A549 (cell line): ENCODE results near the gene CCDC40. TPM values are rescaled to one million over a fixed set of nuclear protein-coding genes. Genes with fewer than 3 reads are reported as not detected.

Experiments used
- ATAC-seq, 2 experiments: fragments of 200-7000 bp in 1 of 2; fragments of >200 bp in 1 of 2; cut with Nextera tagmentation in 1 of 2; cut with Tn5 transposase in 1 of 2; 3 replicates each; pipeline versions ENCODE4 v1.8.0 to v1.9.1; 2018 to 2020; ENCODE audit warnings: mild to moderate bottlenecking in 1 of 2, moderate library complexity in 1 of 2
- CTCF ChIA-PET: fragments of 300-600 bp; sonication (Branson Sonifier 250); formaldehyde crosslinking; extraction: SDS; loops from one replicate; lab custom pipeline; 2021; ENCODE audit warnings: antibody characterized with exemption, inconsistent platforms; lab: Yijun Ruan, JAX
- POLR2A ChIA-PET: fragments of 350-600 bp; formaldehyde crosslinking; extraction: SDS; loops from one replicate; lab custom pipeline; 2021; ENCODE audit warnings: antibody characterized with exemption, inconsistent platforms; lab: Yijun Ruan, JAX
- DNase-seq, 2 experiments: peaks; one replicate each; pipeline versions ENCODE4 v3.0.0 to v3.0.0-alpha.2; 2011 to 2016; ENCODE audit warnings: low read depth in 1 of 2, low spot score in 1 of 2
- FAIRE-seq: peaks from 2 replicates; lab custom pipeline; 2011; peaks lifted over from hg19 to GRCh38; lab: Jason Lieb, UNC
- H3K27ac ChIP-seq, 2 experiments: fragments of >200 bp; sonication (Bioruptor Twin); formaldehyde crosslinking; 3 replicates each; pipeline ENCODE4 v1.5.1; 2016 to 2017
- H3K4me1 ChIP-seq: fragments of >200 bp; sonication (Bioruptor Twin); formaldehyde crosslinking; 3 replicates; pipeline ENCODE4 v1.6.1; 2016
- H3K4me2 ChIP-seq: fragments of >200 bp; sonication (Bioruptor Twin); formaldehyde crosslinking; 3 replicates; pipeline ENCODE4 v1.6.1; 2016
- H3K4me3 ChIP-seq: fragments of >200 bp; sonication (Bioruptor Twin); formaldehyde crosslinking; 3 replicates; pipeline ENCODE4 v1.5.1; 2016
- H3K9me3 ChIP-seq: fragments of >200 bp; sonication (Bioruptor Twin); formaldehyde crosslinking; 3 replicates; pipeline ENCODE4 v1.6.1; 2016
- CBX2 ChIP-seq: fragments of 200-600 bp; sonication (generic); IDR thresholded peaks from 2 replicates; pipeline ENCODE4 v1.6.1; 2016; ENCODE audit warnings: low read depth, mild to moderate bottlenecking, borderline replicate concordance
- CBX8 ChIP-seq: fragments of 200-600 bp; sonication (generic); IDR thresholded peaks from 2 replicates; pipeline ENCODE4 v1.6.1; 2016
- CEBPB ChIP-seq, 2 experiments: fragments of >200 bp in 1 of 2; sonication (Bioruptor Twin) in 1 of 2; formaldehyde crosslinking in 1 of 2; IDR thresholded peaks; 2 replicates each; pipeline ENCODE4 v1.6.1; 2012 to 2016
- CHD2 ChIP-seq: fragments of 150-350 bp; IDR thresholded peaks from 2 replicates; pipeline ENCODE4 v1.6.1; 2014; ENCODE audit warnings: low read length; ENCODE audit not compliant: partially characterized antibody
- CHD4 ChIP-seq: fragments of 200-600 bp; sonication (generic); IDR thresholded peaks from 2 replicates; pipeline ENCODE4 v1.6.1; 2016; ENCODE audit warnings: antibody characterized with exemption, mild to moderate bottlenecking, borderline replicate concordance
- EHF ChIP-seq: fragments of 250-450 bp; sonication (Bioruptor Pico); IDR thresholded peaks from 2 replicates; pipeline ENCODE4 v1.5.0; 2020; ENCODE audit warnings: mild to moderate bottlenecking
- EHMT2 ChIP-seq: fragments of 200-600 bp; sonication (generic); IDR thresholded peaks from 2 replicates; pipeline ENCODE4 v1.6.1; 2016; ENCODE audit warnings: antibody characterized with exemption, low read depth, mild to moderate bottlenecking, moderate library complexity
- HEYL ChIP-seq: fragments of 250-450 bp; sonication (Bioruptor Pico); IDR thresholded peaks from 2 replicates; pipeline ENCODE4 v1.8.0; 2021; ENCODE audit warnings: mild to moderate bottlenecking, moderate library complexity
- KDM1A ChIP-seq: fragments of 200-600 bp; sonication (generic); IDR thresholded peaks from 2 replicates; pipeline ENCODE4 v1.6.1; 2016; ENCODE audit warnings: low read depth, mild to moderate bottlenecking
- MYC ChIP-seq: IDR thresholded peaks from 2 replicates; pipeline ENCODE4 v1.6.1; 2012; ENCODE audit warnings: mild to moderate bottlenecking, inconsistent platforms, low read length, improper control_type of control experiment, borderline replicate concordance
- POLR2A ChIP-seq: IDR thresholded peaks from 2 replicates; pipeline ENCODE4 v1.6.1; 2012; ENCODE audit warnings: mild to moderate bottlenecking, low read length
- RAD21 ChIP-seq, 2 experiments: fragments of >200 bp in 1 of 2; sonication (Bioruptor Twin) in 1 of 2; formaldehyde crosslinking in 1 of 2; IDR thresholded peaks in 1 of 2; conservative IDR thresholded peaks in 1 of 2; 2 replicates in 1 of 2; 3 replicates in 1 of 2; pipeline ENCODE4 v1.6.1; 2012 to 2018; ENCODE audit warnings: inconsistent platforms in 1 of 2
- SMC3 ChIP-seq: fragments of >200 bp; sonication (Bioruptor Twin); formaldehyde crosslinking; IDR thresholded peaks from 3 replicates; pipeline ENCODE4 v1.6.1; 2018; ENCODE audit warnings: inconsistent platforms
- SREBF2 ChIP-seq: fragments of 450-650 bp; IDR thresholded peaks from 2 replicates; pipeline ENCODE4 v1.6.1; 2014; ENCODE audit warnings: mild to moderate bottlenecking, moderate library complexity
- TFCP2L1 ChIP-seq: fragments of 250-450 bp; sonication (Bioruptor Pico); IDR thresholded peaks from 2 replicates; pipeline ENCODE4 v1.5.0; 2021; ENCODE audit warnings: mild to moderate bottlenecking
- ZNF302 ChIP-seq: fragments of 250-450 bp; sonication (Bioruptor Pico); IDR thresholded peaks from 2 replicates; pipeline ENCODE4 v1.9.0; 2021; ENCODE audit warnings: inconsistent platforms, mild to moderate bottlenecking, moderate library complexity
- whole genome bisulfite sequencing: methylation state at CpG from one replicate; pipeline ENCODE4 v1.1.6; 2017; ENCODE audit errors: missing lambda C conversion rate; 5-methylcytosine and 5-hydroxymethylcytosine counted together
- polyA plus RNA-seq, 4 experiments: library from polyadenylated mRNA; depleted of rRNA in 3 of 4; stranded (reverse); fragments of >200 nt; fragmentation: RNase III in 1 of 4; extraction: RNeasy Plus Mini Kit Qiagen cat#74134 plus additional on column Dnase treatment in 1 of 4; gene quantifications; 2 replicates in 3 of 4; 3 replicates in 1 of 4; pipeline ENCODE4 v1.2.3, GENCODE V29; 2011 to 2017
- TF ChIP-seq, protein P1 (sequence below): IDR thresholded peaks from 2 replicates; pipeline ENCODE4 v1.6.1; 2012
- TF ChIP-seq, protein P2 (sequence below): fragments of >200 bp; sonication (Bioruptor Twin); formaldehyde crosslinking; IDR thresholded peaks from 3 replicates; pipeline ENCODE4 v1.5.1; 2016
- TF ChIP-seq, protein P3 (sequence below): fragments of 150-350 bp; IDR thresholded peaks from 2 replicates; pipeline ENCODE4 v1.6.1; 2014; ENCODE audit warnings: low read depth, mild to moderate bottlenecking, low read length
- TF ChIP-seq, protein P4 (sequence below): IDR thresholded peaks from 2 replicates; pipeline ENCODE4 v1.6.1; 2012
- TF ChIP-seq, protein P5 (sequence below): fragments of 200-600 bp; sonication (generic); IDR thresholded peaks from 2 replicates; pipeline ENCODE4 v1.6.1; 2016; ENCODE audit warnings: antibody characterized with exemption, mild to moderate bottlenecking, moderate library complexity
- TF ChIP-seq, protein P6 (sequence below): fragments of 250-450 bp; sonication (Bioruptor Pico); IDR thresholded peaks from 2 replicates; pipeline ENCODE4 v1.5.0; 2021; ENCODE audit warnings: mild to moderate bottlenecking, moderate library complexity, borderline replicate concordance
- TF ChIP-seq, protein P7 (sequence below): fragments of >200 bp; sonication (Bioruptor Twin); formaldehyde crosslinking; IDR thresholded peaks from 3 replicates; pipeline ENCODE4 v1.6.1; 2016

CCDC40 gene
- polyA plus RNA-seq, 2 of the 4 experiments (the other 2 are of a cell fraction) = 5.9 to 11.3 TPM

DNA sequence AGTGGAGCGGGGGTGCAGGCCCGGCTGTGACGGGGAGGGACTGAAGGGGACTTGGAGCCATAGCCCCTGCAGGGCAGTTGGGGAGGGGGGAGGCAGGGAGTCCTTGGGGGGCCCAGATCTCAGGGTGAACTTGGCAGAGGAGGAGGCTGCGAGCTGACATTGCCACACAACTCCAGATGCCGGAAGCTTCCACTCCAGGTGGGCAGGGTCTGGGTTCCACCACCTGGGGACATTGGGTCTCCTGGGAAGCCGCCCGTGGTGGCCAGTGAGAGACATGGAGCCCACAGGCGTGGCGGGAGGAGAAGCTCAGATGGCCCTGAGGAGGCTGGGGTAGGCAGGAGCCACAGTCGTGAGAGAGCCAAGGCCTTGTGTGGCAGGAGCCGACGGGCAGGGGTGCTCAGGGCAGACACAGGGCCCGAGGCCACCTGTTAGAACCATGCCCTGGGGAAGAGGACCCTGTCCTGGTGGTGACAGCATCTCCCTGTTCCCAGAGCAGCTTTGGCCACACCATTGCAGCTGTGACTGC lies 46.8 kb downstream of the CCDC40 start:
- Histone ChIP-seq H3K4me2 (peak overlapping the region; percentile 75), H3K4me1 (peaks cover 7% of the 10 kb centered on the region; the same call in 2 of the 3 replicates), H3K27ac (peak overlapping the region; percentile 63 to 69; a peak in 4 of 6 replicates), H3K9me3 (no peaks in the 10 kb centered on the region), H3K4me3 (no peak overlapping the region)
- DNase-seq (no peak), FAIRE-seq (no peak), ATAC-seq (peak in 1 of 2 experiments; percentile 5; a peak in 1 of 6 replicates)
- 65% methylated on average over 12 of the region's 13 CpGs for WGBS
- POLR2A ChIA-PET = no interaction called here
- CTCF ChIA-PET = interaction anchor here (0.5 to 15.4 kb wide), 60 partner anchors 8 to 413 kb away, joined by 3 to 176 read pairs (median 5); partner anchors contain the start of gene GAA
- TF ChIP-seq TFCP2L1 (CRISPR knock-in tag) (no peak), CBX2 (no peak), POLR2A (no peak), HEYL (CRISPR knock-in tag) (no peak), EHMT2 (no peak)
- TF ChIP-seq, protein P1, sequence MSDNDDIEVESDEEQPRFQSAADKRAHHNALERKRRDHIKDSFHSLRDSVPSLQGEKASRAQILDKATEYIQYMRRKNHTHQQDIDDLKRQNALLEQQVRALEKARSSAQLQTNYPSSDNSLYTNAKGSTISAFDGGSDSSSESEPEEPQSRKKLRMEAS = no peak

DNA sequence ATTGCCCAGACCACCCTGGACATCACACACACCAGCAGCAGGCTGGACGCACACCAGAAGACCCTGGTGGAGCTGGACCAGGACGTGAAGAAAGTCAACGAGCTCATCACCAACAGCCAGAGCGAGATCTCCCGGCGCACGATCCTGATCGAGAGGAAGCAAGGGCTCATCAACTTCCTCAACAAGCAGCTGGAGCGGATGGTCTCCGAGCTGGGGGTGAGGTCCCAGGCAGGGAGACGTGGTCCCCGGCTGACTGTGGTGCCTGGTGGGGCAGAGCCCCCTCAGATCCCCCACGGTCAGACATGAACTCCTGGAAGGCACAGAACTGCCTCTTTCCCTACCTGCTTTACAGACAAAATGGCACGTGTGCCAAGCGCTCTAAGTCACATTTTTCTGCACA lies 48.3 kb downstream of the CCDC40 start:
- FAIRE-seq (no peak), ATAC-seq (no peak), DNase-seq (no peak)
- no peak for TF ChIP-seq SREBF2
- no peak for TF ChIP-seq SMC3
- no peak for TF ChIP-seq EHF (CRISPR knock-in tag)
- TF ChIP-seq, protein P2, sequence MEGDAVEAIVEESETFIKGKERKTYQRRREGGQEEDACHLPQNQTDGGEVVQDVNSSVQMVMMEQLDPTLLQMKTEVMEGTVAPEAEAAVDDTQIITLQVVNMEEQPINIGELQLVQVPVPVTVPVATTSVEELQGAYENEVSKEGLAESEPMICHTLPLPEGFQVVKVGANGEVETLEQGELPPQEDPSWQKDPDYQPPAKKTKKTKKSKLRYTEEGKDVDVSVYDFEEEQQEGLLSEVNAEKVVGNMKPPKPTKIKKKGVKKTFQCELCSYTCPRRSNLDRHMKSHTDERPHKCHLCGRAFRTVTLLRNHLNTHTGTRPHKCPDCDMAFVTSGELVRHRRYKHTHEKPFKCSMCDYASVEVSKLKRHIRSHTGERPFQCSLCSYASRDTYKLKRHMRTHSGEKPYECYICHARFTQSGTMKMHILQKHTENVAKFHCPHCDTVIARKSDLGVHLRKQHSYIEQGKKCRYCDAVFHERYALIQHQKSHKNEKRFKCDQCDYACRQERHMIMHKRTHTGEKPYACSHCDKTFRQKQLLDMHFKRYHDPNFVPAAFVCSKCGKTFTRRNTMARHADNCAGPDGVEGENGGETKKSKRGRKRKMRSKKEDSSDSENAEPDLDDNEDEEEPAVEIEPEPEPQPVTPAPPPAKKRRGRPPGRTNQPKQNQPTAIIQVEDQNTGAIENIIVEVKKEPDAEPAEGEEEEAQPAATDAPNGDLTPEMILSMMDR = no peak
- TF ChIP-seq CEBPB (IDR thresholded peaks at IDR 0.05) = no peak
- TF ChIP-seq CBX8 = no peak
- TF ChIP-seq KDM1A = no peak
- TF ChIP-seq RAD21 (conservative IDR thresholded peaks at IDR 0.05 in 1 of 2, IDR thresholded peaks at IDR 0.05 in 1 of 2) = no peak
- TF ChIP-seq, protein P3, sequence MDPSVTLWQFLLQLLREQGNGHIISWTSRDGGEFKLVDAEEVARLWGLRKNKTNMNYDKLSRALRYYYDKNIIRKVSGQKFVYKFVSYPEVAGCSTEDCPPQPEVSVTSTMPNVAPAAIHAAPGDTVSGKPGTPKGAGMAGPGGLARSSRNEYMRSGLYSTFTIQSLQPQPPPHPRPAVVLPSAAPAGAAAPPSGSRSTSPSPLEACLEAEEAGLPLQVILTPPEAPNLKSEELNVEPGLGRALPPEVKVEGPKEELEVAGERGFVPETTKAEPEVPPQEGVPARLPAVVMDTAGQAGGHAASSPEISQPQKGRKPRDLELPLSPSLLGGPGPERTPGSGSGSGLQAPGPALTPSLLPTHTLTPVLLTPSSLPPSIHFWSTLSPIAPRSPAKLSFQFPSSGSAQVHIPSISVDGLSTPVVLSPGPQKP = no peak
- TF ChIP-seq, protein P4, sequence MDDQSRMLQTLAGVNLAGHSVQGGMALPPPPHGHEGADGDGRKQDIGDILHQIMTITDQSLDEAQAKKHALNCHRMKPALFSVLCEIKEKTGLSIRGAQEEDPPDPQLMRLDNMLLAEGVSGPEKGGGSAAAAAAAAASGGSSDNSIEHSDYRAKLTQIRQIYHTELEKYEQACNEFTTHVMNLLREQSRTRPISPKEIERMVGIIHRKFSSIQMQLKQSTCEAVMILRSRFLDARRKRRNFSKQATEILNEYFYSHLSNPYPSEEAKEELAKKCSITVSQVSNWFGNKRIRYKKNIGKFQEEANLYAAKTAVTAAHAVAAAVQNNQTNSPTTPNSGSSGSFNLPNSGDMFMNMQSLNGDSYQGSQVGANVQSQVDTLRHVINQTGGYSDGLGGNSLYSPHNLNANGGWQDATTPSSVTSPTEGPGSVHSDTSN = no peak
- no peak for TF ChIP-seq CHD4
- TF ChIP-seq CBX2 = no peak
- TF ChIP-seq, protein P5, sequence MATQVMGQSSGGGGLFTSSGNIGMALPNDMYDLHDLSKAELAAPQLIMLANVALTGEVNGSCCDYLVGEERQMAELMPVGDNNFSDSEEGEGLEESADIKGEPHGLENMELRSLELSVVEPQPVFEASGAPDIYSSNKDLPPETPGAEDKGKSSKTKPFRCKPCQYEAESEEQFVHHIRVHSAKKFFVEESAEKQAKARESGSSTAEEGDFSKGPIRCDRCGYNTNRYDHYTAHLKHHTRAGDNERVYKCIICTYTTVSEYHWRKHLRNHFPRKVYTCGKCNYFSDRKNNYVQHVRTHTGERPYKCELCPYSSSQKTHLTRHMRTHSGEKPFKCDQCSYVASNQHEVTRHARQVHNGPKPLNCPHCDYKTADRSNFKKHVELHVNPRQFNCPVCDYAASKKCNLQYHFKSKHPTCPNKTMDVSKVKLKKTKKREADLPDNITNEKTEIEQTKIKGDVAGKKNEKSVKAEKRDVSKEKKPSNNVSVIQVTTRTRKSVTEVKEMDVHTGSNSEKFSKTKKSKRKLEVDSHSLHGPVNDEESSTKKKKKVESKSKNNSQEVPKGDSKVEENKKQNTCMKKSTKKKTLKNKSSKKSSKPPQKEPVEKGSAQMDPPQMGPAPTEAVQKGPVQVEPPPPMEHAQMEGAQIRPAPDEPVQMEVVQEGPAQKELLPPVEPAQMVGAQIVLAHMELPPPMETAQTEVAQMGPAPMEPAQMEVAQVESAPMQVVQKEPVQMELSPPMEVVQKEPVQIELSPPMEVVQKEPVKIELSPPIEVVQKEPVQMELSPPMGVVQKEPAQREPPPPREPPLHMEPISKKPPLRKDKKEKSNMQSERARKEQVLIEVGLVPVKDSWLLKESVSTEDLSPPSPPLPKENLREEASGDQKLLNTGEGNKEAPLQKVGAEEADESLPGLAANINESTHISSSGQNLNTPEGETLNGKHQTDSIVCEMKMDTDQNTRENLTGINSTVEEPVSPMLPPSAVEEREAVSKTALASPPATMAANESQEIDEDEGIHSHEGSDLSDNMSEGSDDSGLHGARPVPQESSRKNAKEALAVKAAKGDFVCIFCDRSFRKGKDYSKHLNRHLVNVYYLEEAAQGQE = no peak
- TF ChIP-seq ZNF302 (CRISPR knock-in tag) = no peak
- no peak for TF ChIP-seq MYC
- no peak for TF ChIP-seq CHD2
- TF ChIP-seq, protein P6, sequence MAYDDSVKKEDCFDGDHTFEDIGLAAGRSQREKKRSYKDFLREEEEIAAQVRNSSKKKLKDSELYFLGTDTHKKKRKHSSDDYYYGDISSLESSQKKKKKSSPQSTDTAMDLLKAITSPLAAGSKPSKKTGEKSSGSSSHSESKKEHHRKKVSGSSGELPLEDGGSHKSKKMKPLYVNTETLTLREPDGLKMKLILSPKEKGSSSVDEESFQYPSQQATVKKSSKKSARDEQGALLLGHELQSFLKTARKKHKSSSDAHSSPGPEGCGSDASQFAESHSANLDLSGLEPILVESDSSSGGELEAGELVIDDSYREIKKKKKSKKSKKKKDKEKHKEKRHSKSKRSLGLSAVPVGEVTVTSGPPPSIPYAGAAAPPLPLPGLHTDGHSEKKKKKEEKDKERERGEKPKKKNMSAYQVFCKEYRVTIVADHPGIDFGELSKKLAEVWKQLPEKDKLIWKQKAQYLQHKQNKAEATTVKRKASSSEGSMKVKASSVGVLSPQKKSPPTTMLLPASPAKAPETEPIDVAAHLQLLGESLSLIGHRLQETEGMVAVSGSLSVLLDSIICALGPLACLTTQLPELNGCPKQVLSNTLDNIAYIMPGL (CRISPR knock-in tag) = no peak
- TF ChIP-seq, protein P1 = no peak
- TF ChIP-seq, protein P7, sequence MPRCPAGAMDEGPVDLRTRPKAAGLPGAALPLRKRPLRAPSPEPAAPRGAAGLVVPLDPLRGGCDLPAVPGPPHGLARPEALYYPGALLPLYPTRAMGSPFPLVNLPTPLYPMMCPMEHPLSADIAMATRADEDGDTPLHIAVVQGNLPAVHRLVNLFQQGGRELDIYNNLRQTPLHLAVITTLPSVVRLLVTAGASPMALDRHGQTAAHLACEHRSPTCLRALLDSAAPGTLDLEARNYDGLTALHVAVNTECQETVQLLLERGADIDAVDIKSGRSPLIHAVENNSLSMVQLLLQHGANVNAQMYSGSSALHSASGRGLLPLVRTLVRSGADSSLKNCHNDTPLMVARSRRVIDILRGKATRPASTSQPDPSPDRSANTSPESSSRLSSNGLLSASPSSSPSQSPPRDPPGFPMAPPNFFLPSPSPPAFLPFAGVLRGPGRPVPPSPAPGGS = no peak
- TF ChIP-seq EHMT2 = no peak
- no peak overlapping the region for H3K27ac ChIP-seq
- POLR2A ChIA-PET = no interaction called here
- peaks cover 7% of the 10 kb centered on the region; the same call in 2 of the 3 replicates for H3K4me1 ChIP-seq
- no peaks in the 10 kb centered on the region for H3K9me3 ChIP-seq
- no peak overlapping the region for H3K4me2 ChIP-seq
- CTCF ChIA-PET = interaction anchor here (0.8 to 15.4 kb wide), 9 partner anchors 9 to 248 kb away, joined by 3 to 176 read pairs (median 12); partner anchors contain the start of gene GAA
- no peak overlapping the region for H3K4me3 ChIP-seq
- WGBS = 75% methylated on average over 15 of the region's 15 CpGs
